ENCODE data around the gene SYNPR.

DNA sequence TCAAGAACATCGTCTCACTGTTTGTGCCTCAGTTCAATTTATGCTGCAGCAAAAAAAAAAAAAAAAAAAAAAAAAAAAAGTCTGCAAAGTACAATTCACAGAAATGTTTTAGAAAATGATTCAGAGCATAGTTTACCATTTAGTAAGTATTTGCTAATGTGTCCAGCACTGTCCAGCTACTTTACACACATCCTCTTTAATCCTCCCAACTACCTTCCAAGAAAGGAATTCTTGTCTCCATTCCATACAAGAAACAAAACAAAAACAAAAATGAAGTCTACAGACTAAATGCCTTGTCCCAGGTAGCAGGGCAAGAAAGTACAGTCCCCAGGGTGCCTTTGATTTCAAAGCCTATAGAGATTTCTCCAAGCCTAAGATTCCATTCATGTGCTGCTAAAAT lies 335.5 kb downstream of the SYNPR start:
- TF ChIP-seq, protein P1, sequence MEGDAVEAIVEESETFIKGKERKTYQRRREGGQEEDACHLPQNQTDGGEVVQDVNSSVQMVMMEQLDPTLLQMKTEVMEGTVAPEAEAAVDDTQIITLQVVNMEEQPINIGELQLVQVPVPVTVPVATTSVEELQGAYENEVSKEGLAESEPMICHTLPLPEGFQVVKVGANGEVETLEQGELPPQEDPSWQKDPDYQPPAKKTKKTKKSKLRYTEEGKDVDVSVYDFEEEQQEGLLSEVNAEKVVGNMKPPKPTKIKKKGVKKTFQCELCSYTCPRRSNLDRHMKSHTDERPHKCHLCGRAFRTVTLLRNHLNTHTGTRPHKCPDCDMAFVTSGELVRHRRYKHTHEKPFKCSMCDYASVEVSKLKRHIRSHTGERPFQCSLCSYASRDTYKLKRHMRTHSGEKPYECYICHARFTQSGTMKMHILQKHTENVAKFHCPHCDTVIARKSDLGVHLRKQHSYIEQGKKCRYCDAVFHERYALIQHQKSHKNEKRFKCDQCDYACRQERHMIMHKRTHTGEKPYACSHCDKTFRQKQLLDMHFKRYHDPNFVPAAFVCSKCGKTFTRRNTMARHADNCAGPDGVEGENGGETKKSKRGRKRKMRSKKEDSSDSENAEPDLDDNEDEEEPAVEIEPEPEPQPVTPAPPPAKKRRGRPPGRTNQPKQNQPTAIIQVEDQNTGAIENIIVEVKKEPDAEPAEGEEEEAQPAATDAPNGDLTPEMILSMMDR (IDR thresholded peaks at IDR 0.05; ENCODE audit: low read depth, low read length), result no peak
- TF ChIP-seq, protein P2, sequence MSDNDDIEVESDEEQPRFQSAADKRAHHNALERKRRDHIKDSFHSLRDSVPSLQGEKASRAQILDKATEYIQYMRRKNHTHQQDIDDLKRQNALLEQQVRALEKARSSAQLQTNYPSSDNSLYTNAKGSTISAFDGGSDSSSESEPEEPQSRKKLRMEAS (IDR thresholded peaks at IDR 0.05; ENCODE audit: low read depth, low read length), result no peak
- TF ChIP-seq POLR2A (IDR thresholded peaks at IDR 0.05; ENCODE audit: extremely low read depth, insufficient read length), result no peak
- no peak for TF ChIP-seq MYC (IDR thresholded peaks at IDR 0.05; ENCODE audit: low read depth, low read length)

Data from NB4 (cell line).